Measurements from ENCODE around the gene TAL1.
"Not testable (repeated sequence)": the region's sequence is repeated elsewhere in the genome, so short reads cannot be mapped to it uniquely, and the experiment has no call there.

The TAL1 gene

DNA sequence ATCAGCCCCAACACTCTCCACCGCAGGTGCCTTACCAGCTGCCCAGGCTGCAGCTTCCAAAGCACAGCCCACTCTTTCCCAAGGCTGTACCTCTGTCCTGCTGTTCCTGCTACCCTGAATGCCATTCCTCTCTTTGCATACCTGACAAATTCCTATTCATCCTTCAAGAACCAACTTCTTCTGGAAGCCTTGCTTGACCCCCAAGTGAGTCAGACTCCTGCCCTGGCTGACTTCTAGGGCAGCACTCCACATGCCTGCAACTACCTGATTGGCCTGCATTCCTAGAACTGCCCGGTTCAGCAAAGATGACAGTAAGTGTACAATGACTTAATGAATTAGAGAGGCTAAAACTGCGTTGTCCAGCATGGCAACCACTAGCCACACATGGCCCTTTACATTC is 21.4 kb downstream of the TAL1 start:
- no peak for DNase-seq

DNA sequence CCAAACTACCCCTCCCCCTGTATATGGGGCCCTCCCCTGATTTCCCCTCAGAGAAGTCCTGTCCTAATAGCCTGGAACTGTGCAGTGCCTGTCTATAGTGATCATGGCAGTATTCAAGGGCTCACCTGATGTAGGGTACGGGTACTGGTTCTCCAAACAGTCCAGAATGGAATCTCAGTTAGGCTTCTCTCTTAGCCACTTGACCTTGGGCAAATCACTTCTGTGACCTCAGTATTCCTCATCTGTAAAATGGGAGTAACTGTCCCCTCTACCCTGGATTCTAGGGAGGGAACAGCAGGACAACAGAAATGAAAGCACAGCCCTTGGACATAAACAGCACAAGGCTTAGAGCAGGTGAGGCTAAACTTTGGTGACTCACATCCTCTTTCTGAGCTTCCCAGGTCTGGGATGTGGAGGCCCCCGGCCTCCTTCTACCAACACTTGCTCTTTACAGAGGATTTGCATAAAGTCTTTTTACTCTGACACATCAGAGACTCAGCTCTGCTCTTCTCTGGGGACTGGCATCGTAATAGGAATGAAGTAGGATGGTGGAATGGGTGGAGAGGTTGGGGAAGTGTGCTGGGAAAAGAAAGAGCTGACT is 22.2 kb downstream of the TAL1 start:
- no peak for DNase-seq

DNA sequence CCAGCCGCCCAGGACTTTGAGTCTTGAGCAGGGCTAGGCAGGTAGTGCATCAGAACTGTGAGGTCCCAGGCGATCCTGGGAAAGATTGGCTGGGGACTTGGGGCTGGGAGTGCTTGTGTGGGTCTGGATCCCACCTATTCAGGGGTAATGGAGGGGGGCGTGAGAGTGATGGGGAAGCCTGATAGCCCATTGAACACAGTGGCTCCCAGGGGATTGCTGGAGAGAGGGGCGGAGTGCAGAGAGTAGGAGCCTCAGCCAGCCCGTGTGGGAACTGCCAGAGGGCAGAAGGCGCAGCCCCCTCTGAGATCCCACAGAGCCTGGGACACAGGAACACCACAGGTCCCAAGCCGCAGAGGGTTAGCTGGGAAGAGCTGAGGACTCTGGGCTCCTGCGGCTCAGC is 22.9 kb downstream of the TAL1 start:
- DNase-seq = no peak

DNA sequence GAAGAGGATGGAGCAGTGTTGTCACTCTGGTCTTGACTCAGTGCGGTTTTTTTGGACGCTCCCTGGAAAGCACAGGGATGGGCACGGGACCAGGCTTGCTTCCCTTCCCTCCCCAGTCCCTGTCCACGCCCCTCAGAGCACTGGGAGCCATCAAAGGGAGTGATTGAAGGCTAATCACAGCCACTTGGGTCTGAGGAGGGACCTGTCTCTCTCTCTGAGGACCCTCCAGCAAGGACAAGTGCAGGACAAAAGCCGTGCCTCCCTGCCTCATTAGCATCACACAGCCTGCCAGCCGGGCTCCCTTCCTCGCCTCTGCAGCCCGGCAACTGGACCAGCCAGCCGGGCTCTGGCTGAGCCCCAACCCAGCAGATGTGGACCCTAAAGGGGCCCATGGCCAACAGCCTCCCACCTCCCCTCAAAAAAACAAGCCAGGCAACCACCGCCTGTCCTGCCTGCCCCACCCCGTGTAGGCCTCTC is 23.6 kb downstream of the TAL1 start:
- no peak for DNase-seq

DNA sequence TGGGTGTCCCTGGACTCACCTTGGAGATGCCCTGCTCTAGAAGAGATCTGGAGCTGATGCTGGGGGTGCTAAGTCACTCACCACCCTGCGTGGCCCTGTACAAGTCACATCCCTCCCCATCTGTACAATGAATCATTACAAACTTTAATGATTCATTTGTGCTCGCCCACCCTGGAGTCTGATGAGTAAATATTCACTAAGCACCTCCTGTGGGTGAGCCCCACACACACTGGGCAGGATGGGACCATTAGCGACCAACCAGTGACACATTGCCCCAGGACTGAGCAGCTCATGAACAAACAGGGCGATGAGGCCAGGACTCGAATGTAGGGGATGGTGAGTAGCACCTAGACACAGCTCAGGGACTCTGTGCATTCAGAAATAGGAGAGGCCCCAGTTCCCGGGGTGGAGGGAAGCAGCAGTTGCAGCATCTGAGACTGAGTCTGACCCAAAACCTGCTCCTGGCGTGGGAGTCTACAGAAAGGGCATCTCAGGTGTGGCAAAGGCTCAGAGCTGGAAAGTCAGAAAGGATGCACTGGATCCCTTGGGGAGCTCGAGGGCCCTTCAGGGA is 24.1 kb downstream of the TAL1 start:
- DNase-seq = no peak

DNA sequence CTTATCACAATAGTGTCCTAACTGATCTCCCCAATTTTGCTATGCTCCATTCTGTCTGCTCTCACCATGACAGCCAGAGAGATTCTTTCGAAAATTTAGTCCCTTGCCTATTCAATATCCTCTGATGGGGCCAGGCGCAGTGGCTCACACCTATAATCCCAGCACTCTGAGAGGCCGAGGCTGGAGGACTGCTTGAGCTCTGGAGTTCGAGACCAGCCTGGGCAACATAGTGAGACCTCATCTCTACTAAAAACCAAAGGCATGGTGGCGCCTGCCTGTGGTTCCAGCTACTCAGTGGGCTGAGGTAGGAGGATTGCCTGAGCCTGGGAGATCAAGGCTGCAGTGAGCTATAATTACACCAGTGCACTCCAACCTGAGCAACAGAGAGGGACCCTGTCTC is 26.1 kb downstream of the TAL1 start:
- no peak for DNase-seq

DNA sequence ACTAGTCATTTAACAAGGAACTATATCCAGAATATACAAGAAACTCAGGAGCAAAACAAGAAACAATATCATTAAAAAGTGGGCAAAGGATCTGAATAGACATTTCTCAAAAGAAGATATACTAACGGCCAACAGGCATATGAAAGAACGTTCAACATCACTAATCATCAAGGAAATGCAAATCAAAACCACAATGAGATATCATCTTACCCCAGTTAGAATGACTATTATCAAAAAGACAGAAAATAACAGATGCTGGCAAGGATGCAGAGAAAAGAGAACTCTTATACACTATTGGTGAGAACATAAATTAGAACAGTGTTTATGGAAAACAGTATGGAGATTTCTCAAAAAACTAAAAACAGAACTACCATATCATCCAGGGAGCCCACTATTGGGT is 28.5 kb downstream of the TAL1 start:
- not testable (repeated sequence) for DNase-seq

DNA sequence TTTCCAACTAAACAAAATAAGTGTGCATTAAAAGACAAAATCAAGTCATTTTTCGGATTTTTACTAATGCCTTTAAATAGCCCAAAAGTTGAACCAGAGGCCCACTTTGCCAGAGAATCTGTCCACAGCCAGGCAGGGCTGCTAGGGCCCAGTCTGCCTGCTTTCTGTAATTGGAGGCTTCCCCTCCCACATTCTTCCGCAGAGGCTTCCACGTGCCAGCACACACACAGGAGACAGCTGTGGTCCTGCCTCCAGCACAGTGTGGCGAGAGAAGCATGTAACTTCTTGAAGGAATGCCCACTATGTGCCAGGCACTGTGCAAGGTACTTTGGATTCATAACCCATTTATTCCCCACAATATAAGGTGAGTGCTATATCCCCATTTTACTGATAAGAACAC is 30.8 kb downstream of the TAL1 start:
- DNase-seq = no peak

DNA sequence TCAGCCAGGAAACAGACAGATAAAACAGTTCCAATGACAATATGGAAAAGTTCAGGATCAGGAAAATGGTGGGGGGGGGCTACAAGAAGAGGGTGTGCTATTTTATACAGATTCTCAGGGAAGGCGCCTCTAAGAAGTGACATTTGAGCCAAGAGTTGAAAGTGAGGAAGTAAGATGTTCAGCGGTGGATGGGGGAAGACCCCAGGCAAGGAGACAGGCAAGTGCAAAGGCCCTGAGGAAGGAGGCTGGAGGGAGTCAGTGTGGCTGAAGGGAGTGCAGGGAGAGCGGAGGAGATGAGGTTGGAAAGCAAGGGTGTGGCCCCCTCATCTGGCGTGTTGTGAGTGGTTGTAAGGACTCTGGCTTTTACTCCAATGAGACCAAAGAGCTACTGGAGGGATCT is 33.8 kb downstream of the TAL1 start:
- no peak for DNase-seq

DNA sequence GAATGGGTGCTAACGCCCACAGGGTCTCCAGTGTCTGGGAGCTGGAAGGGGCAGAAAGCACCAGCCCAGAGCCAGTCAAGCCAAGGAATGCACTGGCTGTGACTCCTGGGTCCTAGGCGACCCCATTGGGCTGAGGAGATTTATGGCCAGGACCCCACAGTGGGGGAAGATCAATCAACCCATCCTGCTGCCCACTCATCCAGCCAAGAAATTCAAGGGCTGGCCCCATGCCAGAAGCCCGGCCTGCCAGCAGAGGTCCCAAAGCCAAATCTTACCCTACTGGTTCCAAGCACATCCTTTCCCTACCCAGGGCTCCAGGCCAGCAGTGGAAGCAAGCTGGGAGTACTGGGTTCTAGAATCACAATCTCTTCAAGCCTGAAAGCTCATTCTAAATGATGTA is 35.4 kb downstream of the TAL1 start:
- DNase-seq = no peak

DNA sequence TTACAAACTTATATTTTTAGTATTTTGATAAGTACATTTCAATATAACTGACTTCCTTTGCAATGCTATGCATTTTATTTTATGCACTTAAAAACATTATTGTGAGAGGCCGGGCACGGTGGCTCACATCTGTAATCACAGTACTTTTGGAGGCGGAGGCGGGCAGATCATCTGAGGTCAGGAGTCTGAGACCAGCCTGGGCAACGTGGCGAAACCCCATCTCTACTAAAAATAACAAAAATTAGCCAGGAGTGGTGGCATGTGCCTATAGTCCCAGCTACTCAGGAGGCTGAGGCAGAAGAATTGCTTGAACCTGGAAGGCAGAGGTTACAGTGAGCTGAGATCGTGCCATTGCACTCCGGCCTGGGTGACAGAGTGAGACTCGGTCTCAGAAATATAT is 36.0 kb downstream of the TAL1 start:
- DNase-seq = not testable (repeated sequence)

DNA sequence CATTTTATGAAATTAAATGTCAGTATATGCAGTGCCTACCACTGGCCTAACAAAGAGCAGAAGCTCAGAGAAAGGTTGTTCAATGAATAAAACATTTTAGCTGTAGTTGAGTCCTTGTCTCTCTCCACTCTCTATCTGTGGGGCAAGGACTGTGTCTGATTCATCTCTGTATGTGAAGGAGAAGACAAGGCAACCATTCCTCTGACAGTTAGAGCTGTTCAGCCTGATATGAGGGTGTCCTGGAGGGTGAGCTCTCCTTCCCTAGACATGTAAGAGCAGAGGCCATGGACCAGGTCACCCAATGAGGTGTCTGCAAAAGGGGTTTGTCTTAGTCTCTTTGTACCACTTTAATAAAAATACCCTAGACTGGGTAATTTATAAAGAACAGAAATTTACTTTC is 37.7 kb downstream of the TAL1 start:
- DNase-seq = no peak

DNA sequence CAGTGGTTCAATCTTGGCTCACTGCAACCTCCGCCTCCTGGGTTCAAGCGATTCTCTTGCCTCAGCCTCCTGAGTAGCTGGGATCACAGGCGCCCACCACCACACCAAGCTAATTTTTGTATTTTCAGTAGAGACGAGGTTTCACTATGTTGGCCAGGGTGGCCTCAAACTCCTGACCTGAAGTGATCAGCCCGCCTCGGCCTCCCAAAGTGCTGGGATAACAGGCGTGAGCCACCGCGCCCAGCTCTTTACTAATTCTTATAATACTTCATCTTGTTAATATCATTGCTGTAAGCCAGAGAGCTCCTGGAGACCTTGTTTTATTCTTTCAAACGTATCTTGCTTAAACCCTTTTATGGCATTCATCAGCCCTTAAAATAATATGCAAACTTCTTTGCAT is 38.5 kb downstream of the TAL1 start:
- not testable (repeated sequence) for DNase-seq

DNA sequence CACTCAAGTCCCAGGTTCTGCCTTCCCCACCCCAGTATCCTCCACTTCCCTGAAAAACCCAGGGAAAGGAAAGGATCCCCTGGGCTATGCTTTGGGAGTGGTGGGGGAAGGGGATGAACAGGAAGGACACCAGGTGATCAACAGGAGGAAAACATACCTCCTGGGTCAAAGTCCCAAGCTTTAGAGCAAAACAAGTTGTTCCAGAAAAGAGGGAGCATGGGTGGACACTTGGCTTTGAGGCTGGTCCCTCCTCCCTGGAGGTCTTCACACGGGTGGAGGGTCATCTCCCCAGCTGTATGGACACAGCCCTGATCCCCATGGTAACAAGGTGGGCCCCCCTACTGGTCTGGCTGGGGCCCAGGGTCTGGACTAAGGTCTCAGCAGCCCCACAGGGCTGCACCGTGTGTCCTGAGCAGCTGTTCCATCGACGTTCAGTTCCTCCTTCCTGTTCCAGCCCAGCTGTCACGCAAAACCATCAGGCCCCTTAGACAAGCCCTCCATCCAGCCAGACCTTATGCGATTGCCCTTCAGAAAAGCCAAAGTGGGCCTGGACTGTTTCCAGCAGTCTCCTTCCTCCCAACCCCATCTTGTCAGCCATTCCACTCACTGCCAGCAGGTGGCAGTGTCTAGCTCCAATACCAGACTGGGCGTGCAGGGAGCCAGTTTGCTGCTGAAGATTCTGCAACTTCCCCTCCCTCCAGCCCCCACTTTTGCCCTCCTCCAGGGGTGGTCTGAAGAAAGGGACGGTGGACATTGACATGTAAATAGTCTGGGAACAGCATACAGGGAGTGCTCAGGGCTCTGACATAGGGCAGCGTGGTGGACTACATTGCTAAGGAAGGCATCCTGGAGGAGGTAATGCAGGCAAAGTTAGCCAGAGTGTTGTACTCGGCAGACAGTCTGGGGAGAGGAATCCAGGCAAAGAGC is 39.3 kb downstream of the TAL1 start:
- peak; percentile 73 for DNase-seq

DNA sequence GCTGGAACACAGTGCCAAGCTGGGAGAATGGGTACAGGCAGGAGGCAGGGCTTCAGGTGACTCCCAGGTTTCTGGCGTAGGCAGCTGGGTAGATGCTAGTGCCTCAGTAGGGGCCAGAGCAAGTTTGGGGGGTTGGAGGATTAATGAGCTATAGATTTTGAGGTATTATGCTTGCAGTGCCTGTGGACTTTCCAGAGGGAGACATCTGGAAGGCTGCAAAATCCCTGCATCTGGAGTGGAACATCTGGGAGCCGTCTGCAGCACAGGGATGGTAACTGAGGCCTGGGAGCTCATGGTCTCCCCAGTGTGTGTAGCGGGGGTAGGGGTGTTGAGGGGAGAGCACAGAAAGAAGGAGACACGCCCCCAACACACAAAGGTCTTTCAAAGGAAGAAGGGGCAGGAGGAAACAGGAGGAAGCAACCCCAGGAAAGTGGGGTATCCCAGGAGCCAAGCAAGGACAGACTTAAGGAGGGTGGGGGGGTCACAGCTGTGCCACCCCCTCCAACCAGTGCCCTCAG is 40.0 kb downstream of the TAL1 start:
- DNase-seq = no peak

DNA sequence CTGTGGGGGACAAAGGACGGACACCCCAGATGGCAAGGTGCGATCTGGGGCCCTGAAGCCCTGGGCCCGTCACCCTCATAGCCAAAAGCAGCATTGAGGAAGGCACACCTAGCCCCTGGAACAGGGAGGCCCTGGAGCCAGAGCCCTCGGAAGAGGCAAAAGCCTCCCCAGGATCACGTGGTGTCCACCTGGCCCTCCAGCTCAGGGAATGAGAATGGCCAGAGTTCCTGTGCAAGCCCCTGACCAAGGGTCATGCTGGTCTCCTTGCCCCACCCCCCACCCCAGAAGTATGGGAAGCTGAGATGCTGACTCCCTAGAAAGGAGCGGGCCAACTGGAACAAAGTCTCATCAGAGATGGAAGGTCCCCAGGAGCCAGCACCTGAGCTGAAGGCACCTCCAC is 41.2 kb downstream of the TAL1 start:
- no peak for DNase-seq

DNA sequence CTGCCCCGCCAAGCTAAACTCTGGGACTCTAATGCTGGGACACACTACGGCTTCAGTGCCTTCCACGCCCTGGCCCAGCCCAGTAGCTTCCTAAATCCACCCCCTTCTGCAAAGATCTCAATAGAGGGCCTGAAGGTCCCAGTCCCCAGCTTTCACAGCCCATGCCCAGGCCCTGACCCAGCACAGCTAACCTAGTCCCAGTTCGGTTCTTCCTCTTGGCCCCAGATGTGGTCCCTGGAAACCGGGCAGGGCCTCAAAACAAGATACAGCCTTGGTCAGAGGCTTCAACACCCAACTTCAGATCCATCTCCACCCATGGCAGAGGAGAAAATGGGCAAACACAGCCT is 41.5 kb downstream of the TAL1 start:
- no peak for DNase-seq

DNA sequence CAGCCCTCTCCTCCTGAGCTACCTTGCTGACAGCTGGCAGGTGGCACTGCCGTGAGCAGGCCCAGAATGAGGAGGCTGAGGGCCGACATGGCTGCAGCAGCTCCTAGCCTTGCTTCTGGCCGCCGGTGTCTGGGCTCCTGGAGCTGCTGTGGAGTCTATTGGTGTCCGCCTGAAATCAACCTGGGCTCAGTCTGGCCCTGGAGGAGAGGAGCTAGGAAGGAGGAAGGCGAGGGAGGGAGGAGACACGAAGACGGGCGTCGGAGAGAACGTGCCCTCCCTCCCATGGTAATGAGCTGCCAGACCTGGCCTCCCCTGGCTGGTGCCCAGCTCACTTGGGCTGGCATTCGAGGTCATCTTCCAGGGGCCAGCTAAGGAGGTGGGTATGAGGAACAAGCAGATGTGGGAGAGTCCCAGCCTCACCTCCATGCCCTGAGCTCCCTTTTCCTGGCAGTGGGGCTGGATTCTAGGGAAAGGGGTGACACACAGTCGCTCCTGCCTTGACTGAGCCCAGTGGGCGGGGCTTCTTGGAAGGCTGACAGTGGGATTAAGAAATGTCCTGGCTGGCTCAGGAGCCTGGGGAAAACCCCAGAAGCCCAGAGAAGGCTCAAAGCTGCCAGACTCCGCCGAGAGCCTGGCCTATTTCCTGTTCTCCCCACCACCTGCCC is 42.0 kb downstream of the TAL1 start, which contains the start of gene PDZK1IP1:
PDZK1IP1 (minus strand) TSS at position 193 of the 665 bp plus-strand sequence; CDS start at position 89, 104 bp downstream.
- DNase-seq = no peak

DNA sequence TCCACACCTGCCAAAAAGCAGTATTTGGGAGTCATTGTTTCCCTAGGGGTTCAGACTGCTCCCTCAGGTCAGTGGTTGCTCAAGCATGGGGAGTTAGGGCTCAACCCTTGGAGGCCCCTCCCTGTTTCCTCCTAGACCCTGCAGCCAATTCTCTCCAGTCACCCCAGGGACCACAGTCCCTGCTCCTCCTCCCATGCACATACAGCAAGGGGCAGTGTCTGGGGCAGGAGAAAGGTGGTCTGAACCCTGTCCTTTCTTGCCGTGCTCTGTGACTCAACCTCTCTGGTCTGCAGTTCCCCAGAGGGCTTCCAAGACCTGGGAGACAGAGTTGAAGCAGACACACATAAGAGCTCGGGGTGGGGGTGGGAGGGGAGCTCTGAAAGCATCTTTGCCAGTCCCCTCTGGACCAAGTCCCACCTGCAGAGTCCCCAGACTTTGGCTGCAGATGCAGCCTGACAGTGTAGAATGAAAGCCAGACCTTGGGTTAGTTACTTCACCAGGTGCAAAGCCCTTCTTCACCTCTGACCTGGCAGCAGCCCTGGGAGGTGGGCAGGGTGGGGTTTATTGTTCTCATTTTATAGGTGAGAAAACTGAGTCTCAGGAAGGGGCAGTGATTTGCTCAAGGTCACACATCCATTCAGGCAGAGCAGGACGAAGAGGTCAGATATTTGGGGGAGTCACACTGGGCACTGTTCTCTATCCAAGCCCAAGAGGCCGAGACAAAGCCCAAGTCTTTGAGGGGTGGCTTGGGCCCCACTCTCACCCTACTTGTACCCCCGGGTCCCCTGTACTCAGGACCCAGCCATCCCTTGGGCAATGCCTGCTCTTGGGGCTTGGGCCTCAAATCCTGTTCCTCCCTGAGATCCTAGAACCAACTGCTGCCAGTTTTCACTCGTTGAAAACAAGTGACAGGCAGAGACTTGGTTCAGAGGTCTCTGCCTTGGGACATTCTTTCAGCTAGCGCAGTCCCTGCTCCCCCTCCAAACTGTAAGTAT is 42.9 kb downstream of the TAL1 start:
- DNase-seq = no peak

DNA sequence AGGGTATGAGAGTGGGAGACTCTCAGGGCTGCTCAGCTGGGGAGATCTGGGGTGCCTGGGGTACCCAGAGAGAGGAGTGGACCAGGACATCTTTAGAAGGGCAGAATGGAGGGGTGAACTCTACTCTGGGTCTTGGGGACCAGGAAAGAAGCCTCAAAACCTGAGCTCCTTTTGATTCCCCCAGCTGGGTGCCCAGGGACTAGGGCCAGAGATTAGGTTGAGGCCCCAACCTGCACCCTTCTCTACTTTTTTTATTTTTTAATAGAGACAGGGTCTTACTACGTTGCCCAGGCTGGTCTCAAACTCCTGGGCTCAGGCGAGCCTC is 44.1 kb downstream of the TAL1 start:
- DNase-seq = no peak

DNA sequence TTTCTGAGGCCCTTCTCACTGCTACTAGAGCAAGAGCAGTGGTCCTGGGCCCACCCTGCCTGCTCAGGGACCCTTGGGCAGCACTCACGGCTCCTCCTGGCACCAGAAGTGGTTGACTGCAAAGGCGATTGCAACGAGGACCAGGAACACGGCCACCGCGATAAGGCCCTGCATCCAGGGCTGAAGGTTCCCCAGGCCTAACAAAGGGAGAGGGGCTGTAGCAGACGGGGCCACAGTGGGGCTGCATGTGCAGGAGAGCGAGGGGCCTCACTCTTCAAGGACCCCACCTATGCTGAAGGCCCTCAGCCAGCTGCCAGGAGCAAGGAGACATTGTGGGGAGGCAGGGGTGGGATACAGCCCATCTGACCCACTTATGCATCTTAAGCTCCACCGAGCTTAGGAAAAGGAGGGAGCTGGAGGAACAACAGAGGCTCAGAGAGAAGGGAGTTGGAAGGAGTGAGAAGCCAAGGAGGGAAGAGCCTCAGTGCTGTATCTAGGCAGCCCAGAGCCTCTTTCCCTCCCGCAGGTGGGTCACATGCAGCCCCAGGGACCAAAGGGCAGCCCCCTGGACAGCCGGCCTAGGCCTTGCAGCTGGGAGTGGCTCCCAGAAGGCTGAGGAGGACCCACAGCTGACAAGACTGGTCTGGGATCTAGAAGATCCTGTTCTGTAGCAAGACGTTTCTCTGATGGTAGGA is 44.6 kb downstream of the TAL1 start:
- DNase-seq = no peak
